Measurements from ENCODE around the gene UBE3B.

The UBE3B gene

DNA sequence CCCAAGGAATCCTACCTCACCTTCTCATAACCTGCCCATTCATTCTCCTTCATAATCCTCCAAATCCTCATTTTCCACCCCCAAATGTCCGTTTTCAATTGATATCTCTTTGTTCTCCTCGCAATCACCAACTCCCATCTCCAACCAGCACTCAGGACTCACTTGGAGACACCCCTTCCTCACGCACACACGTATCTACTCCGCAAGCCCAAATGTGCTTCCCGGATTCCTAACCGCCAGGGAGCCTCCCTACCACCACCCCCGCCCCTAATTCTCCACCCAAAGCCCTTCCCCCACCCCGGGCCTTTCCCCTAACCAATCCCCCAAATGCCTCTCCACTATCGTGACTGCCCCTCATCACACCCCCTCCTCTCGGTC lies 638 bp upstream of the UBE3B start:
- DNase-seq: no peak

DNA sequence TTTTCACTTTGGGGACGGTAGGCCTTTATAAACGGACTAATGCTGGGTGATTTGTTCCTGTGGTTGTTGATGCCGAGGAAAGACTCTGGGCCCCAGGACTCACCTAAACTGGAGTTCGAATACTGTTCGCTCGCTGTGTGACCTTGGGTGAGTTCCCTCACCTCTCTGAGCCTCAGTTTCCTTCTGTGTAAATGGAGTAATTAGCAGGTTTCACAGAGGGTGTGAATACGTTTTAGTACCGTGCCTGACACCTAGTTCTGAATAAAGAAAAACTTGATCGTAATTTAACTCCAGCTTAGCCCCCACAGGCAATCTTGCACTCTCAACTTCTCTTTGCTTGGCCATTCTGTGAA lies 505 bp downstream of the UBE3B start:
- no peak for DNase-seq

GRCh38 chr12:109479761-109480160 lies 2.3 kb downstream of the UBE3B start:
- no peak for DNase-seq

DNA sequence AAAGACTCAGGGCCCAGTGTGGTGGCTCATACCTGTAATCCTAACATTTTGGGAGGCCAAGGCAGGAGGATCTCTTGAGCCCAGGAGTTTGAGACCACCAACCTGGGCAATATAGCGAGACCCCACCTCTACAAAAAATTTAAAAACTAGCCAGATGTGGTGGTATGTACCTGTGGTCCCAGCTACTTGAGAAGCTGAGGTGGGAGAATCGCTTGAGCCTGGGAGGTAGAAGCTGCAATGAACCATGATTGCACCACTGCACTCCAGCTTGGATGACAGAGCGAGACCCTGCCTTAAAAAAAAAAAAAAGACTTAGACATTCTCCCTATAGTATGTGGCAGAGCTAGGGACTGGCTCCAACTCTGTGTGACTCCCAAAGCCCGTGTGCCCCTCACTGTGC lies 2.9 kb downstream of the UBE3B start:
- no peak for DNase-seq

DNA sequence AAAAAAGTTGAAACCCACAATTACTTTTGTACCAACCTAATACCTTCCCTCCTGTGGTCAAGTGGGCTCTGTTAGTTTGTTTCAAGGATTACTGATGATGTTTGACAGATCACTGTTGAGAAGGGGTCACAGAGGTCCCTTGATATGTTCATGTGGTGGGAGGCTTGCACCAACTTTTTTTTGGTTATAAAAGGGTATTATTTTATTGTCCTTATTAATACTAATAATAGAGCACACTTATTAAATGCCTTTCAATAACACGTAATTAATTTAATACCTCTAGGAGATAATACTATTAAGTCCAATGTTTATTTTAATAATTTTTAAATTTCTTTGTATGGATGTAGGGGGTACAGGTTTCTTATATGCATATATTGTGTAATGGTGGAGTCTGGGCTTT lies 4.4 kb downstream of the UBE3B start:
- DNase-seq: no peak

DNA sequence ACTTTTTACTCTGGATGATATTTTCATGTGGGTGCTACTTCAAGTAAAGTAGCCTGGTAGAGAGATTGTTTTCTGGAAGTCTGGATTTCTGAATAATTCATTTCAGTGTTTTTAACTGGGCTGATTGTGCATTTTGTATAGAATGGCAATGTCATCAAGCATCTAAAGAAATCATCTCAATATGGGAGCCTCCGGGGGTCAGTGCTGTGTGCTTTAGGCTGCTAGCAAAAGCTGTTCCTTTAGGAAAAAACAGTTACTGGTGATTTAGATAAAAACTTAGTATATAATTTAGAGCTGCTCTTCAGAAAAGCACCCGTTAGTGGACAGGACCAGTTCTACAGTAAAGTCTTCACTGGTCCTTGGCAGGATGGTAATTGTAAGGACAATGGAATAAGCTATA lies 5.1 kb downstream of the UBE3B start:
- DNase-seq: no peak

DNA sequence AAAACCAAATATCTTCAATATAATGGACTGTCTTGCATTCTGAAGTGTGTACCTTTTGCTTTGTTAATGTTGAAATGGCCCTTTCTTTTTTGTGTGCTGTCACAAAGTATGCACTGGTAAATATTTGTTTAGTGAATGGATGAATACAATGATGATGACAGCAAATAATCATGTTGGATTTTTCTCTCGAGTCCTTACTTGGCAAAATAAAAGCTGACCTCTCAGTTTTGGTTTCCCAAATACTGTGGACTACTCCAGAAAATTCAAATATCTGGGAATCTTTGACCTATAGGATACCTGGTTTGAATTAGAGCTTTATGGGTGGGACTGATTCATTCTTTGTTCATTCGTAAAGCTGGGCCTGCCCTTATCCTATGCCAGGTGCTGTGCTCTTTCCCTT lies 5.5 kb downstream of the UBE3B start:
- no peak for DNase-seq

- no peak for DNase-seq
These were observed 5.9 kb downstream of the UBE3B start for GRCh38 chr12:109483346-109483745.

DNA sequence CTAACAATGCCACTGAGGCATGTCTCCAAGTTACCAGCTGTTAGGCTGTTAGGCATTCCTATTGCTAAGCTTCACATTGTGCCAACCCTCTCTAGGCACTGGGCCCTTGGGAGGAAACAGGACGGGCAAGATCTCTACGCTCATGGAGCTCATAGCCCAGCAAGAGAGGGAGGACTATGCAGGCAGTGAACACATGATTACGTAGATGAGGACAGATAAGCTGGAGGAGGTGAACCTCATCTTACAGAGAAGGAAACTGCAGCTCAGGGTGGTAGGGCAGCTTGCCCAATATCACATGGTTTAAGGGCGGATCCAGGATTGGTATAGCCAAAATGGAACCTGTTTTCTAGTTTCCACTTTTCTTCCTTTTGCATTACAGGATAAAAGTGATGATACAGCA lies 7.8 kb downstream of the UBE3B start:
- no peak for DNase-seq

DNA sequence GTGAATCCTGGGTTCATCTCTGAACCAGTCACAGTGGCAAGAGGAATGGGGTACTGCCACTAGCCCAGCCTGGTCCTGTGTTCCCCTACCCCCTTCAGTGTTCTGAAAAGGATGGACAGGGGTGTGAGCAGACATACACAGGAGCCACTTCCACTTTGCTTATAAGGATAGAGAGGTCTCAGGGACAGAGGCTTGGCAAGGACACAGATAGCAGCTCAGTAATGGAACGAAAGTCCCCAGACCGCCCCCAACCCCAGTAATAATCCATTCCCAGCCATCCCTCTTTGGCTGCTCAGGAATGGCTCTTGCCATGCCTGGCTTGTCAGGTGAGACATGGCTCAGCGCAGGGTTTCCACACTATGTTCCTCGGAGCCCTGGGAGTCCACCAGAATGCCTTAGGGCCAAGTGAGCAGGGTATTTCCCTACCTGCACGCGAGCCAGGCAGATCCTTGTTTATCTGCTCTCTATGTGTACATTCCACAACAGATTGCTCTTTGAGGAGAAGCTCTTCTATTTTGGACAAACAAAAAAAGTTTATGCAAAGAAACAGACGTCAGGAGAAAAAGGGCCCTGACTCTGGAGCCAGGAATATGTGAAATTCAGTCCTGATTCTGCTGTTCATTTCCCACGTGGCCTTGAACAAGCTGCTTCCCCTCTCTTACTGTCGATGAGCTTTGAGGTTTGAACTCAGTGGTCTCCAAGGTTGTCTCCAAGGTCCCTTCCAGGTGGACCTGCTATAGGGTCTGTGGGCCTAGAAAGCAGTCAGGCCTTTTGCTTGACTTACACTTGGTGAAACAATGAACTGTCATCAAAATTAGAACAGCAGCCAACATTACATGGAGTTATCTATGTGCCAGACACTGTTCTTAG lies 10.0 kb downstream of the UBE3B start:
- no peak for DNase-seq

- no peak for DNase-seq
These were observed 10.7 kb downstream of the UBE3B start for GRCh38 chr12:109488051-109488665.

- no peak for DNase-seq
These were observed 11.9 kb downstream of the UBE3B start for GRCh38 chr12:109489016-109489954.

- DNase-seq: no peak
These were observed 12.6 kb downstream of the UBE3B start for GRCh38 chr12:109489955-109490565.

- no peak for DNase-seq
These were observed 14.2 kb downstream of the UBE3B start for GRCh38 chr12:109491671-109492070.

- no peak for DNase-seq
These were observed 14.9 kb downstream of the UBE3B start for GRCh38 chr12:109492371-109492770.

DNA sequence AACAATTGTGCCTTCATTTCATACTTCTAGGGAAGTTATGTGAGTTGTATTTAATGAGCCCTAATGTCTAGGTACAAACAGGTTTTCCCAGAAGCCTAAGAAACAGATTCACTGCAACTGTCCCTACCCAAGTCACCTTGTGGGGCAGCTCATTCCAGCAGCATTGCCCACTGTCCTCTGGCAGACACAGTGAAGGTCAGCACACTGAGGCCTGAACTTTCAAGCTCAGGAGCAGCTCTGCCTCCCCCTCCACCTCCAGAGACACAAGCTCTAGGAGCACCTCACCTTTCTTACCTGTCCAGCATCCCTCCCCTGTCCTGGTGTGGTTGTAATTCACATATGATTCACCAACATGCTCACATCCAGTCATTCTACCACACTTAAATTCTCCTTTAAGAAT lies 15.7 kb downstream of the UBE3B start:
- no peak for DNase-seq

- no peak for DNase-seq
These were observed 16.5 kb downstream of the UBE3B start for GRCh38 chr12:109493938-109494337.

- no peak for DNase-seq
These were observed 17.0 kb downstream of the UBE3B start for GRCh38 chr12:109494348-109494881.

- DNase-seq: no peak
These were observed 17.6 kb downstream of the UBE3B start for GRCh38 chr12:109495012-109495411.

DNA sequence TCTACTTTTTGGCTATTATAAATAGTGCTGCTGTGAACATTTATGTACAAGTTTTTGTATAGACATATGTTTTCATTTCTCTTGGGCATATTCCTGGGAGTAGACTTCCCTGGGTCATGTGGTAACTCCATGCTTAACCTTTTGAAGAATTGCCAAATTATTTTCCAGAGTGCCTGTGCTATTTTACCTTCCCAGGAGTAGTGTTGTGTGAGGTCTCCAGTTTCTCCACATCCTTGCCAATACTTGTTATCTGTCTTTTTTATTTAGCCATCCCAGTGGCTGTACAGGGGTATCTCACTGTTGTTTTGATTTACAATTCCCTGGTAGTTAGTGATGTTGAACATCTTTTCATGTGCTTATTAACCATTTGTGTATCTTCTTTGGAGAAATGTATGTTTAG lies 18.9 kb downstream of the UBE3B start:
- no peak for DNase-seq

DNA sequence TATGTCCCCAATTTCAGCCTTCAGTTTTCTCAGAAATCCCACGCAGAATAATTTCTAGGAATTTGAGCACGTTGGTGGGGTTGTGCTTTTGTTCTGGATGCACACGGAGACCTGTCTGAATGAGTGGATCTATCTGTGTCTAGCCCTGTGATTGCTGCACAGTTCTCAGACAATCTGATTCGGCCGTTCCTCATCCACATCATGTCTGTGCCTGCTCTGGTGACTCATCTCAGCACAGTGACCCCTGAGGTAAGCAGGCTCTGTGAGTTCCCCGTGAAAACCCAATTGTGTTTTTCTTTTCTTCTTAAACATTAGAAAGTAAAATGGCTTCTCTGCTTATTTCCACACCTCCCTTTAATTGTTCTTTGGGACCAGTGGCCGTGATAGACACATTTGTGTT lies 20.2 kb downstream of the UBE3B start:
- no peak for DNase-seq

DNA sequence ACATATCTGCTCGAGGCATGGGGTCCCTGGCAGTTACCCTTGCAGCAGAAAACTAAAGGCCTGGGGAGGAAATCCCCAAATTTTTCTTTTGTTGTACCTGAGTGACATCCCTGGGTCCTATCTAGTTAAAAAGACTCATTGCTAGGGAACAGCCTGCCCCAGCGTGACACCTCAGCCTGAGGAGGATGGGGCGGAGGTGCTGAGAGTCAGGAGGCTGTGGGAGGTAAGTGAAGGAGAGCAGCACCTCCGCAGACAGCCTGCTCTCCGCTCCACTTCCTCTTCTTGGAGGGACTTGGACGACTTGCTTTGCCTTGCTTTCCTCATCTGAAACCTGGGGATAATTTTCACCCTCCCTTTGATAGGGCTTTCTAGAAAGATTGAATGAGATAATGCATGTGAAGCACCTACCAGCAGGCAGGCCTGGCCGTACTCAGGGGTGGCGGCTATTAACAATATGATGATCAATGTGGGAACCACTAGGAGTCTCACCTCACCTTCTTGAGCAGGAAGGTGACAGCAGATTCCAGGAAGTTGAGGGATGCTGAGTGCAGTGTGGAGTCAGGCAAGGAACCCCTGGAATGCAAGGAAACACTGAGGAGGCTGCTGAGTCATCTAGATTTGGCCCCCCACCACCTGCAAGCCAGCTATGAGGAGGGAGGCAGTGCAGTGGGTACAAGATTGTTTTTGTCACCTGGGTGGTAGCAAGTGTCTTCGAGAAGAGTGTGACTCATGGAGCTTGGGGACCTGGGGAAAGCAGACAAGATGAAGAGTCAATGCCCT lies 23.2 kb downstream of the UBE3B start:
- no peak for DNase-seq
